OCI-LY1 (cell line): ENCODE results near the gene PAM16.
A peak's percentile ranks its signal among the peaks of the same experiment; 100 is the strongest.

ENCODE experiments used
- H2AFZ ChIP-seq: fragments of 200-600 bp; sonication (generic), shearing (Covaris generic); 2 replicates; pipeline ENCODE4 v1.6.0; 2014; ENCODE audit warnings: antibody characterized with exemption, mild to moderate bottlenecking, low read length
- H3F3A ChIP-seq: fragments of 200-600 bp; sonication (generic), shearing (Covaris generic); 2 replicates; pipeline ENCODE4 v1.6.0; 2014; ENCODE audit warnings: mild to moderate bottlenecking, antibody characterized with exemption, low read length, moderate library complexity; ENCODE audit not compliant: insufficient read depth
- H3K27ac ChIP-seq: fragments of 200-600 bp; sonication (generic); 2 replicates; pipeline ENCODE4 v1.5.1; 2014; ENCODE audit warnings: low read length, mixed run types, mild to moderate bottlenecking, low read depth; ENCODE audit not compliant: poor library complexity, severe bottlenecking
- H3K27me3 ChIP-seq: fragments of 200-600 bp; sonication (generic); 2 replicates; pipeline ENCODE4 v1.6.0; 2014; ENCODE audit warnings: antibody characterized with exemption, mild to moderate bottlenecking, low read length, moderate library complexity; ENCODE audit not compliant: insufficient read depth
- H3K36me3 ChIP-seq: fragments of 200-600 bp; sonication (generic); 2 replicates; pipeline ENCODE4 v1.6.1; 2014; ENCODE audit warnings: mild to moderate bottlenecking, antibody characterized with exemption, low read length, moderate library complexity, mixed read lengths; ENCODE audit not compliant: insufficient read depth
- H3K4me1 ChIP-seq: fragments of 200-600 bp; sonication (generic); 2 replicates; pipeline ENCODE4 v1.5.1; 2014; ENCODE audit warnings: mild to moderate bottlenecking, low read length, moderate library complexity; ENCODE audit not compliant: insufficient read depth, severe bottlenecking
- H3K4me2 ChIP-seq: fragments of 200-600 bp; sonication (generic), shearing (Covaris generic); 2 replicates; pipeline ENCODE4 v1.6.1; 2014; ENCODE audit warnings: low read length
- H3K4me3 ChIP-seq: fragments of 200-600 bp; sonication (generic); 2 replicates; pipeline ENCODE4 v1.5.1; 2014; ENCODE audit warnings: low read length, low read depth, mild to moderate bottlenecking, mixed read lengths; ENCODE audit not compliant: poor library complexity, severe bottlenecking
- H3K79me2 ChIP-seq: fragments of 200-600 bp; shearing (Covaris generic); 2 replicates; pipeline ENCODE4 v1.6.1; 2016; ENCODE audit warnings: mixed run types, low read length, mixed read lengths; ENCODE audit not compliant: insufficient read depth
- H3K9ac ChIP-seq: fragments of 200-600 bp; sonication (generic), shearing (Covaris generic); 2 replicates; pipeline ENCODE4 v1.6.1; 2014; ENCODE audit warnings: mild to moderate bottlenecking, low read length, mixed read lengths
- H3K9me2 ChIP-seq: fragments of 200-600 bp; sonication (generic), shearing (Covaris generic); 2 replicates; pipeline ENCODE4 v1.6.1; 2014; ENCODE audit warnings: low read depth, mild to moderate bottlenecking, low read length, mixed read lengths
- H3K9me3 ChIP-seq: fragments of 200-600 bp; shearing (Covaris generic); 2 replicates; pipeline ENCODE4 v1.6.1; 2014; ENCODE audit warnings: low read length, mixed read lengths
- H4K20me1 ChIP-seq: fragments of 200-600 bp; sonication (generic), shearing (Covaris generic); 2 replicates; pipeline ENCODE4 v1.6.0; 2016; ENCODE audit warnings: mild to moderate bottlenecking, low read length; ENCODE audit not compliant: insufficient read depth
- EZH2 ChIP-seq: fragments of 200-600 bp; sonication (generic), shearing (Covaris generic); IDR thresholded peaks from 2 replicates; pipeline ENCODE4 v1.8.0; 2017; ENCODE audit warnings: borderline replicate concordance, mixed run types, mild to moderate bottlenecking, antibody characterized with exemption, low read length, moderate library complexity, mixed read lengths
- TF ChIP-seq, protein P1 (sequence below): fragments of 200-600 bp; sonication (generic), shearing (Covaris generic); IDR thresholded peaks from 2 replicates; pipeline ENCODE4 v1.5.1; 2017; ENCODE audit warnings: mild to moderate bottlenecking, antibody characterized with exemption, low read length, moderate library complexity, mixed read lengths

PAM16 gene

GRCh38 chr16:4309833-4310266, 41.3 kb downstream of the PAM16 start:
- Histone ChIP-seq H3K9ac (no peak overlapping the region), H3K4me1 (peaks cover 36% of the 10 kb centered on the region), H3K36me3 (peaks cover 14% of the 10 kb centered on the region), H3K4me2 (peak overlapping the region; percentile 18; the same call in 1 of the 2 replicates), H3K79me2 (no peaks in the 10 kb centered on the region), H3K27ac (no peak overlapping the region), H4K20me1 (no peaks in the 10 kb centered on the region), H3K27me3 (0 out of 2 replicates have a peak, but pooled peaks cover 7% of the 10 kb centered on the region), H2AFZ (no peak overlapping the region), H3K9me2 (no peaks in the 10 kb centered on the region), H3K4me3 (no peak overlapping the region), H3F3A (peaks cover 4% of the 10 kb centered on the region; the same call in 1 of the 2 replicates), H3K9me3 (no peaks in the 10 kb centered on the region)
- TF ChIP-seq, protein P1, sequence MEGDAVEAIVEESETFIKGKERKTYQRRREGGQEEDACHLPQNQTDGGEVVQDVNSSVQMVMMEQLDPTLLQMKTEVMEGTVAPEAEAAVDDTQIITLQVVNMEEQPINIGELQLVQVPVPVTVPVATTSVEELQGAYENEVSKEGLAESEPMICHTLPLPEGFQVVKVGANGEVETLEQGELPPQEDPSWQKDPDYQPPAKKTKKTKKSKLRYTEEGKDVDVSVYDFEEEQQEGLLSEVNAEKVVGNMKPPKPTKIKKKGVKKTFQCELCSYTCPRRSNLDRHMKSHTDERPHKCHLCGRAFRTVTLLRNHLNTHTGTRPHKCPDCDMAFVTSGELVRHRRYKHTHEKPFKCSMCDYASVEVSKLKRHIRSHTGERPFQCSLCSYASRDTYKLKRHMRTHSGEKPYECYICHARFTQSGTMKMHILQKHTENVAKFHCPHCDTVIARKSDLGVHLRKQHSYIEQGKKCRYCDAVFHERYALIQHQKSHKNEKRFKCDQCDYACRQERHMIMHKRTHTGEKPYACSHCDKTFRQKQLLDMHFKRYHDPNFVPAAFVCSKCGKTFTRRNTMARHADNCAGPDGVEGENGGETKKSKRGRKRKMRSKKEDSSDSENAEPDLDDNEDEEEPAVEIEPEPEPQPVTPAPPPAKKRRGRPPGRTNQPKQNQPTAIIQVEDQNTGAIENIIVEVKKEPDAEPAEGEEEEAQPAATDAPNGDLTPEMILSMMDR = peak; percentile 96
- no peak for TF ChIP-seq EZH2

- Histone ChIP-seq H2AFZ (no peak overlapping the region), H3K9me2 (no peaks in the 10 kb centered on the region), H3K4me2 (peak overlapping the region; percentile 18; the same call in 1 of the 2 replicates), H4K20me1 (no peaks in the 10 kb centered on the region), H3F3A (peaks cover 4% of the 10 kb centered on the region; the same call in 1 of the 2 replicates), H3K9ac (no peak overlapping the region), H3K27me3 (0 out of 2 replicates have a peak, but pooled peaks cover 3% of the 10 kb centered on the region), H3K36me3 (peaks cover 19% of the 10 kb centered on the region), H3K79me2 (no peaks in the 10 kb centered on the region), H3K4me3 (no peak overlapping the region), H3K9me3 (no peaks in the 10 kb centered on the region), H3K4me1 (peaks cover 33% of the 10 kb centered on the region), H3K27ac (peak overlapping the region; percentile 74)
- no peak for TF ChIP-seq EZH2
- TF ChIP-seq, protein P1 = no peak
Observed at GRCh38 chr16:4309102-4309832, 41.9 kb downstream of the PAM16 start.

GRCh38 chr16:4307215-4308037, 43.7 kb downstream of the PAM16 start:
- Histone ChIP-seq H3K36me3 (peaks cover 36% of the 10 kb centered on the region), H3K27ac (peak overlapping the region; percentile 88), H3K4me3 (peak overlapping the region; percentile 88), H2AFZ (no peak overlapping the region), H3K9ac (peak overlapping the region; percentile 85), H3K4me1 (peaks cover 33% of the 10 kb centered on the region), H3K4me2 (peak overlapping the region; percentile 83), H3K9me2 (no peaks in the 10 kb centered on the region), H3F3A (peaks cover 4% of the 10 kb centered on the region; the same call in 1 of the 2 replicates), H3K79me2 (no peaks in the 10 kb centered on the region), H4K20me1 (no peaks in the 10 kb centered on the region), H3K9me3 (no peaks in the 10 kb centered on the region), H3K27me3 (no peaks in the 10 kb centered on the region)
- no peak for TF ChIP-seq EZH2
- TF ChIP-seq, protein P1 = no peak
